ENCODE measurements around the gene SUPT3H. TPM values are rescaled to one million over a fixed set of nuclear protein-coding genes. Genes with fewer than 3 reads are reported as not detected.
A peak's percentile ranks its signal among the peaks of the same experiment; 100 is the strongest.

Gene SUPT3H
- total RNA-seq, 1 donor from 2014 or later: 4.9 TPM

GRCh38 chr6:44925100-44925739 is 452.5 kb downstream of the SUPT3H start:
- Histone ChIP-seq H3K27me3 (no peaks in the 10 kb centered on the region), H3K4me3 (no peak overlapping the region), H3K9me3 (no peaks in the 10 kb centered on the region), H3K36me3 (no peaks in the 10 kb centered on the region), H3K27ac (no peak overlapping the region), H3K4me1 (no peaks in the 10 kb centered on the region)
- DNase-seq (no peak), ATAC-seq (peak; percentile 74)
- no peak for TF ChIP-seq CTCF (IDR thresholded peaks at IDR 0.05)
- intact Hi-C loops (cut with DNase I): no loop called here

- no peaks in the 10 kb centered on the region for H3K9me3 ChIP-seq
- TF ChIP-seq CTCF (IDR thresholded peaks at IDR 0.05): no peak
- no peak for ATAC-seq
- H3K4me3 ChIP-seq: no peak overlapping the region
- no peaks in the 10 kb centered on the region for H3K27me3 ChIP-seq
- intact Hi-C loops (cut with DNase I): no loop called here
- no peak for DNase-seq
- H3K36me3 ChIP-seq: no peaks in the 10 kb centered on the region
- no peaks in the 10 kb centered on the region for H3K4me1 ChIP-seq
- H3K27ac ChIP-seq: no peak overlapping the region
Measured at GRCh38 chr6:44923444-44923843, 454.3 kb downstream of the SUPT3H start.

- no peak for TF ChIP-seq CTCF (IDR thresholded peaks at IDR 0.05)
- ATAC-seq (peak; percentile 83), DNase-seq (no peak)
- intact Hi-C loops (cut with DNase I): no loop called here
- Histone ChIP-seq H3K36me3 (no peaks in the 10 kb centered on the region), H3K27ac (no peak overlapping the region), H3K4me3 (no peak overlapping the region), H3K27me3 (no peaks in the 10 kb centered on the region), H3K9me3 (no peaks in the 10 kb centered on the region), H3K4me1 (no peaks in the 10 kb centered on the region)
Measured at GRCh38 chr6:44921798-44922197, 455.9 kb downstream of the SUPT3H start.

GRCh38 chr6:44920952-44921491 is 456.7 kb downstream of the SUPT3H start:
- Histone ChIP-seq H3K4me1 (no peaks in the 10 kb centered on the region), H3K4me3 (no peak overlapping the region), H3K27me3 (no peaks in the 10 kb centered on the region), H3K36me3 (no peaks in the 10 kb centered on the region), H3K9me3 (no peaks in the 10 kb centered on the region), H3K27ac (no peak overlapping the region)
- ATAC-seq (peak; percentile 63), DNase-seq (no peak)
- no peak for TF ChIP-seq CTCF (IDR thresholded peaks at IDR 0.05)
- intact Hi-C loops (cut with DNase I): no loop called here

GRCh38 chr6:44918671-44919296 is 458.9 kb downstream of the SUPT3H start:
- DNase-seq (no peak), ATAC-seq (no peak)
- no peak for TF ChIP-seq CTCF (IDR thresholded peaks at IDR 0.05)
- Histone ChIP-seq H3K9me3 (no peaks in the 10 kb centered on the region), H3K36me3 (no peaks in the 10 kb centered on the region), H3K4me1 (no peaks in the 10 kb centered on the region), H3K27me3 (no peaks in the 10 kb centered on the region), H3K4me3 (no peak overlapping the region), H3K27ac (no peak overlapping the region)
- intact Hi-C loops (cut with DNase I): no loop called here
